DOHH2 (cell line): ENCODE results near the gene SERHL2.
"Not testable (repeated sequence)": the region's sequence is repeated elsewhere in the genome, so short reads cannot be mapped to it uniquely, and the experiment has no call there.

Experiments used
- CTCF ChIP-seq: fragments of 200-600 bp; sonication (generic); IDR thresholded peaks from one replicate; pipeline ENCODE4 v1.5.1; 2014; ENCODE audit warnings: antibody characterized with exemption, mild to moderate bottlenecking, low read depth, low read length; ENCODE audit not compliant: poor library complexity, severe bottlenecking
- EZH2phosphoT487 ChIP-seq: fragments of 200-600 bp; sonication (generic); IDR thresholded peaks from 2 replicates; pipeline ENCODE4 v1.6.1; 2017; ENCODE audit warnings: borderline replicate concordance, mild to moderate bottlenecking, antibody characterized with exemption, low read length, moderate library complexity, mixed read lengths

- TF ChIP-seq CTCF, EZH2phosphoT487: not testable (repeated sequence)
Observed at GRCh38 chr22:42580040-42580439, 26.3 kb downstream of the SERHL2 start.
